Cardiac muscle cell (in vitro differentiated cells and primary cell): ENCODE measurements around the gene EI24. TPM values are rescaled to one million over a fixed set of nuclear protein-coding genes. Genes with fewer than 3 reads are reported as not detected.
A peak's percentile ranks its signal among the peaks of the same experiment; 100 is the strongest.

Source experiments
- DNase-seq, 2 donors: peaks; one replicate each; pipeline versions ENCODE4 v3.0.0 to v3.0.0-alpha.2; 2010 to 2017; ENCODE audit warnings: low read depth in 1 of 2, low spot score in 1 of 2
- H3K27ac ChIP-seq: fragments of 200-600 bp; sonication (generic); 2 replicates; pipeline ENCODE4 v1.5.1; 2016
- H3K27me3 ChIP-seq: fragments of 200-600 bp; sonication (generic); 2 replicates; pipeline ENCODE4 v1.6.0; 2016; ENCODE audit warnings: control low read depth
- H3K36me3 ChIP-seq: fragments of 200-600 bp; sonication (generic); 2 replicates; pipeline ENCODE4 v1.5.1; 2016; ENCODE audit warnings: control low read depth
- H3K4me1 ChIP-seq: fragments of 200-600 bp; sonication (generic); 2 replicates; pipeline ENCODE4 v1.8.1; 2017; ENCODE audit warnings: low read depth, mild to moderate bottlenecking, mixed run types
- H3K4me3 ChIP-seq: fragments of 200-600 bp; sonication (generic); 2 replicates; pipeline ENCODE4 v1.5.1; 2016; ENCODE audit warnings: mild to moderate bottlenecking
- H3K9me3 ChIP-seq: fragments of 200-600 bp; sonication (generic); 2 replicates; pipeline ENCODE4 v1.5.1; 2017; ENCODE audit warnings: low read depth, mild to moderate bottlenecking, control low read depth
- CTCF ChIP-seq: IDR thresholded peaks from 2 replicates; pipeline ENCODE4 v1.5.1; 2012; ENCODE audit warnings: low read depth, mild to moderate bottlenecking, low read length
- polyA plus RNA-seq: library from polyadenylated mRNA; unstranded; fragments of >200 nt; fragmentation: Nextera tagmentation; extraction: Ambion mirVana; gene quantifications from 2 replicates; pipeline ENCODE4 v1.2.1, GENCODE V29; 2016
- total RNA-seq: library from RNA; depleted of rRNA; stranded (reverse); fragments of >200 nt; gene quantifications from 2 replicates; pipeline ENCODE4 v1.2.3, GENCODE V29; 2016

The EI24 gene
- total and polyA plus RNA-seq, 2 experiments from 2014 or later = 96.7 to 157 TPM

- H3K27ac ChIP-seq = peak within 1 kb of the TSS; percentile 89
- H3K4me1 ChIP-seq = peaks cover 5% of the 10 kb centered on the region
- no peaks in the 10 kb centered on the region for H3K27me3 ChIP-seq
- no peaks in the 10 kb centered on the region for H3K9me3 ChIP-seq
- no peak for TF ChIP-seq CTCF
- DNase-seq = no peak
- peak within 1 kb of the TSS; percentile 55 for H3K4me3 ChIP-seq
- peaks cover 22% of the 10 kb centered on the region for H3K36me3 ChIP-seq
Observed at GRCh38 chr11:125624756-125625213, 55.5 kb downstream of the EI24 start, which contains the start of gene CHEK1. Gene CHEK1 (plus strand): TSS chr11:125625163. CDS start chr11:125626769, 1,606 bp downstream.

- no peak for TF ChIP-seq CTCF
- Histone ChIP-seq H3K27ac (peak overlapping the region; percentile 89), H3K4me1 (peaks cover 5% of the 10 kb centered on the region), H3K36me3 (peaks cover 18% of the 10 kb centered on the region), H3K27me3 (no peaks in the 10 kb centered on the region), H3K9me3 (no peaks in the 10 kb centered on the region), H3K4me3 (peak overlapping the region; percentile 55)
- DNase-seq = no peak
Observed at GRCh38 chr11:125625225-125625629, 56.0 kb downstream of the EI24 start.

GRCh38 chr11:125625630-125626287 is 56.5 kb downstream of the EI24 start:
- Histone ChIP-seq H3K9me3 (no peaks in the 10 kb centered on the region), H3K27me3 (no peaks in the 10 kb centered on the region), H3K27ac (peak overlapping the region; percentile 89), H3K36me3 (peaks cover 12% of the 10 kb centered on the region), H3K4me3 (peak overlapping the region; percentile 55), H3K4me1 (peaks cover 5% of the 10 kb centered on the region)
- TF ChIP-seq CTCF = no peak
- DNase-seq = peak; percentile 93

DNA sequence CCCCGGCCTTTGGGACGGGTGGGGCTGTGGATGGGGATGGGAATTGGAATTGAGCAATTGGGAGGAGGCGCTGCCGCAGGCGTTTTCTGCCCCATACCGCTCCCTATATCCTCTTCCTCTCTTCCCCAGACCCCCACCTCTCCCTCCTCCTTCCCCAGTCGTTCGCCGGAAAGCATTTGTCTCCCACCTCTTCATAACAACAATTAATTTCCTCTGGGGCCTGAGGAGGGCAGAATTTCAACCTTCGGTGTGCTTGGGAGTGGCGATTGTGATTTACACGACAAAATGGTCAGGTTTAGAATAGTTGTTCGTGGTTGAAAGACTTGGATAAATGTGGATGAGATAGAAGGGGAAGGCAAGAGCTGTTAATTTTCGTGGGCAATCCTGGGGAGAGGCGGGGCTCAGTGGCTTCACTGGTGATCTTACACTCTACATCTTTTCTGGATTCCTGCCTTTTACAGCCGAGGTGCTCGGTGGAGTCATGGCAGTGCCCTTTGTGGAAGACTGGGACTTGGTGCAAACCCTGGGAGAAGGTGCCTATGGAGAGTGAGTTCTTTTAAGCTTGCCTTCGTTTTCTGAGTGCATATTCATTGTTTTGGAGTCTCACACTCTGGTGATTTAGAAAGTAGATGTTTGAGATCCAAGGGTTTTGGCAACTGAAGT is 57.1 kb downstream of the EI24 start:
- peak; percentile 45 for TF ChIP-seq CTCF
- H3K27ac ChIP-seq = peak overlapping the region; percentile 89
- peaks cover 5% of the 10 kb centered on the region for H3K4me1 ChIP-seq
- peak; percentile 64 to 90 for DNase-seq
- H3K9me3 ChIP-seq = no peaks in the 10 kb centered on the region
- no peaks in the 10 kb centered on the region for H3K27me3 ChIP-seq
- H3K36me3 ChIP-seq = peaks cover 7% of the 10 kb centered on the region
- peak overlapping the region; percentile 55 for H3K4me3 ChIP-seq

- Histone ChIP-seq H3K4me3 (peak overlapping the region; percentile 55), H3K27ac (peak overlapping the region; percentile 89), H3K9me3 (no peaks in the 10 kb centered on the region), H3K4me1 (peaks cover 5% of the 10 kb centered on the region), H3K27me3 (no peaks in the 10 kb centered on the region), H3K36me3 (no peaks in the 10 kb centered on the region)
- no peak for DNase-seq
- TF ChIP-seq CTCF = no peak
Observed at GRCh38 chr11:125627236-125627910, 58.1 kb downstream of the EI24 start.

Other genes with a start within 250 kb of the EI24 start
- gene FEZ1, start 73.2 kb upstream of the EI24 start, total RNA-seq = 33.4 and 54.9 TPM in 2 replicates
- 51.6 and 73.9 TPM in 2 replicates for gene FEZ1, start 73.2 kb upstream of the EI24 start, polyA plus RNA-seq
- gene STT3A, start 23.4 kb downstream of the EI24 start, total RNA-seq = 65.5 and 78.5 TPM in 2 replicates
- gene STT3A, start 23.4 kb downstream of the EI24 start, polyA plus RNA-seq = 117 and 130 TPM in 2 replicates
- 12.6 and 19.1 TPM in 2 replicates for gene CHEK1, start 55.7 kb downstream of the EI24 start, total RNA-seq
- 11.4 and 15.6 TPM in 2 replicates for gene CHEK1, start 55.7 kb downstream of the EI24 start, polyA plus RNA-seq
- not detected in 2 replicates for gene ACRV1, start 111.4 kb downstream of the EI24 start, total RNA-seq
- gene ACRV1, start 111.4 kb downstream of the EI24 start, polyA plus RNA-seq = 0.16 and 0.30 TPM in 2 replicates
- gene PATE1, start 176.8 kb downstream of the EI24 start, total RNA-seq = not detected in 2 replicates
- not detected in 2 replicates for gene PATE1, start 176.8 kb downstream of the EI24 start, polyA plus RNA-seq
- 0.11 TPM in 1 of 2 replicates, not detected in the other for gene PATE2, start 209.4 kb downstream of the EI24 start, total RNA-seq
- not detected in 2 replicates for gene PATE2, start 209.4 kb downstream of the EI24 start, polyA plus RNA-seq
- gene PATE3, start 218.7 kb downstream of the EI24 start, total RNA-seq = not detected in 2 replicates
- gene PATE3, start 218.7 kb downstream of the EI24 start, polyA plus RNA-seq = not detected in 2 replicates